Esophagus (tissue), 2 donors: ENCODE results near the gene GAL3ST2. TPM values are rescaled to one million over a fixed set of nuclear protein-coding genes. Genes with fewer than 3 reads are reported as not detected.
"Not testable (repeated sequence)": the region's sequence is repeated elsewhere in the genome, so short reads cannot be mapped to it uniquely, and the experiment has no call there.

ENCODE experiments used
- H3K27ac ChIP-seq, 2 donors: one replicate each; pipeline ENCODE4 v1.5.1; 2013; ENCODE audit warnings: low read depth in 2 of 2, mild to moderate bottlenecking in 2 of 2, inconsistent platforms in 1 of 2, low read length in 1 of 2, moderate library complexity in 1 of 2
- H3K27me3 ChIP-seq, 2 donors: one replicate each; pipeline ENCODE4 v1.6.1; 2013; ENCODE audit warnings: low read length in 2 of 2, control low read depth in 1 of 2, mild to moderate bottlenecking in 1 of 2; ENCODE audit not compliant: insufficient read depth in 2 of 2, control insufficient read depth in 1 of 2
- H3K36me3 ChIP-seq, 2 donors: one replicate each; pipeline ENCODE4 v1.6.1; 2013; ENCODE audit warnings: low read length in 1 of 2; ENCODE audit not compliant: control insufficient read depth in 2 of 2, insufficient read depth in 2 of 2
- H3K4me1 ChIP-seq, 2 donors: one replicate each; pipeline ENCODE4 v1.6.1; 2013; ENCODE audit warnings: low read length in 1 of 2; ENCODE audit not compliant: control insufficient read depth in 2 of 2, insufficient read depth in 2 of 2
- H3K4me3 ChIP-seq, 2 donors: one replicate each; pipeline ENCODE4 v1.5.1; 2013; ENCODE audit warnings: low read length in 2 of 2, mild to moderate bottlenecking in 2 of 2, low read depth in 1 of 2, moderate library complexity in 1 of 2
- H3K9me3 ChIP-seq, 2 donors: one replicate each; pipeline ENCODE4 v1.6.1; 2013; ENCODE audit warnings: mild to moderate bottlenecking in 2 of 2, low read depth in 1 of 2, low read length in 1 of 2, moderate library complexity in 1 of 2; ENCODE audit not compliant: control insufficient read depth in 2 of 2, insufficient read depth in 1 of 2
- WGBS, 2 donors: extraction: QIAGEN DNeasy Blood & Tissue Kit; methylation state at CpG; one replicate each; pipeline ENCODE4 v1.1.7; 2013; 5-methylcytosine and 5-hydroxymethylcytosine counted together
- polyA plus RNA-seq, 2 donors: library from polyadenylated mRNA; stranded (reverse); fragments of 200-250 nt; gene quantifications; one replicate each; pipeline ENCODE4 v1.2.3, GENCODE V29; 2013
- donor health status: healthy with polysubstance abuse.
- donor health status: Bipolar disorder and iron deficiency.

The GAL3ST2 gene
- polyA plus RNA-seq, 2 donors = 0.02 to 0.10 TPM

DNA sequence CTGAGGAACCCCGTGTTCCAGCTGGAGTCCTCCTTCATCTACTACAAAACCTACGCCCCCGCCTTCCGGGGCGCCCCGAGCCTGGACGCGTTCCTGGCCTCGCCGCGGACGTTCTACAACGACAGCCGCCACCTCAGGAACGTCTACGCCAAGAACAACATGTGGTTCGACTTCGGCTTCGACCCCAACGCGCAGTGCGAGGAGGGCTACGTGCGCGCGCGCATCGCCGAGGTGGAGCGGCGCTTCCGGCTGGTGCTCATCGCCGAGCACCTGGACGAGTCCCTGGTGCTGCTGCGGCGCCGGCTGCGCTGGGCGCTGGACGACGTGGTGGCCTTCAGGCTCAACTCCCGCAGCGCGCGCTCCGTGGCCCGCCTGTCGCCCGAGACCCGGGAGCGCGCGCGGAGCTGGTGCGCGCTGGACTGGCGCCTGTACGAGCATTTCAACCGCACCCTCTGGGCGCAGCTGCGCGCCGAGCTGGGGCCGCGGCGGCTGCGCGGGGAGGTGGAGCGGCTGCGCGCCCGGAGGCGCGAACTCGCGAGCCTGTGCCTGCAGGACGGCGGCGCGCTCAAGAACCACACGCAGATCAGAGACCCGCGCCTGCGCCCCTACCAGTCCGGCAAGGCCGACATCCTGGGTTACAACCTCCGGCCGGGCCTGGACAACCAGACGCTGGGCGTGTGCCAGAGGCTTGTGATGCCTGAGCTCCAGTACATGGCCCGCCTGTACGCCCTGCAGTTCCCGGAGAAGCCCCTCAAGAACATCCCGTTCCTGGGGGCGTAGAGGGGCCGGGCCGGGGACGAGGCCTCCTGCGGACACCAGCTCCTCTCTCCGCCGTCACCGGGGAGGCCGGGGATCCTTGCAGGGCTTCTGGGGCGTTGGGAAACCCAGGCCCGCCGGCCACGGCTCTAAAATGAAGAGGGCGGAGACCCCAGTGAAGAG is 27.0 kb downstream of the GAL3ST2 start:
- 2 to 5% methylated on average over 102 to 109 of the region's 109 CpGs for WGBS, 2 donors
- Histone ChIP-seq H3K36me3 (no peaks in the 10 kb centered on the region), H3K4me3 (peak overlapping the region; percentile 51 to 55), H3K4me1 (peaks cover 10 to 15% of the 10 kb centered on the region in 2 donors), H3K27ac (no peak overlapping the region), H3K27me3 (no peaks in the 10 kb centered on the region), H3K9me3 (no peaks in the 10 kb centered on the region)

DNA sequence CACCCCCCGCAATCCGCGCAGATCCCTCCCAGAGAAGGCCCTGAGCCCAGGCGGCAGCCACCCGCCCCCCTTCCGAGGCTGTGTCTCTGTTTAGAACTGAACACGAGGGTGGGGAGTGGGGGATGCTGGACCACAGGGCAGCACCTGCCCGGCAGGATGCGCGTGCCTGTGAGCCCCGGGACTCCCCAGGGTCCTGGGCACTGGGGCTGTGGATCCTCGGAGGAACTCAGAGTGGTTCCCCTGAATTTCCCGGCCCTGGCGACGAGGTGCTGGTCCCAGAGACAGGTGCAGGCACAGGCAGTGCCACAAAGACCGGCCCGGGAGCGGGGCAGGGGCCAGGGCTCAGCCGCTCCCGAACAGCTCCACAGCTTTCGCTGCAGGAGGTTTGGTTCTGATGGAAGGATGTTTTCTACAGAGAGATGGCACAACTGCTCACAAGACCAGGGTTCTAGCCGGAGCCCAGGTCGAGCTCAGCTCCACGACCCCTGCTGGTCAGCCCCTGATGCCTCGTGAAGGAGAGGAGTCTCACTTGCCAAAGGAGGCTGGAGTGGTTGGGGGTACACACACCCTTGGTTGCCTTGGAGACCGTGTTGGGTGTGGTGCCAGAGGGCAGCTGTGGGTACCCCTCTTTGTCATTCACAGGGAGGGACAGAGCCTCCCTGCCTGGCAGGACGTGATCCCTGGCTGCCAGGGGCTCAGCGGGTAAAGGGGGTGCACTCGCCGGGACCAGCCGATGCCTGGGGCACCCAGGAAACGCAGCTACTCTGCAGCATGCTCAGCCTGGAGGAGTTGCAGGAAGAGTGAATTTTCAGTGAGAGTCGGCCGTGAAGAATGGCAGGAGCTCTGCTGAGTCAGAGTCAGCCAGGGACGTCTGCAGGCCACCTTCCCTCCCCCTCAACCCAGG is 28.0 kb downstream of the GAL3ST2 start:
- H3K36me3 ChIP-seq = no peaks in the 10 kb centered on the region
- WGBS, 2 donors = 13 to 15% methylated on average over 35 of the region's 35 CpGs
- no peak overlapping the region for H3K27ac ChIP-seq
- H3K4me1 ChIP-seq = peaks cover 10 to 15% of the 10 kb centered on the region in 2 donors
- H3K9me3 ChIP-seq = no peaks in the 10 kb centered on the region
- peak overlapping the region in 1 of 2 donors; percentile 51 for H3K4me3 ChIP-seq
- no peaks in the 10 kb centered on the region for H3K27me3 ChIP-seq

DNA sequence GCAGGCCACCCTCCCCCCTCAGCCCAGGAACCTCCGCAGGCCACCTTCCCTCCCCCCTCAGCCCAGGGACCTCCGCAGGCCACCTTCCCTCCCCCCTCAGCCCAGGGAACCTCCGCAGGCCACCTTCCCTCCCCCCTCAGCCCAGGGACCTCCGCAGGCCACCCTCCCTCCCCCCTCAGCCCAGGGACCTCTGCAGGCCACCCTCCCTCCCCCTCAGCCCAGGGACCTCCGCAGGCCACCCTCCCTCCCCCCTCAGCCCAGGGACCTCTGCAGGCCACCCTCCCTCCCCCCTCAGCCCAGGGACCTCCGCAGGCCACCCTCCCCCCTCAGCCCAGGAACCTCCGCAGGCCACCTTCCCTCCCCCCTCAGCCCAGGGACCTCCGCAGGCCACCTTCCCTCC is 29.6 kb downstream of the GAL3ST2 start:
- not testable (repeated sequence) for H3K36me3 ChIP-seq, H3K9me3 ChIP-seq, H3K4me3 ChIP-seq, H3K27me3 ChIP-seq, H3K27ac ChIP-seq
- WGBS, 2 donors = 40 to 41% methylated on average over 1 to 3 of the region's 8 CpGs
- peaks cover 10 to 15% of the 10 kb centered on the region in 2 donors for H3K4me1 ChIP-seq

DNA sequence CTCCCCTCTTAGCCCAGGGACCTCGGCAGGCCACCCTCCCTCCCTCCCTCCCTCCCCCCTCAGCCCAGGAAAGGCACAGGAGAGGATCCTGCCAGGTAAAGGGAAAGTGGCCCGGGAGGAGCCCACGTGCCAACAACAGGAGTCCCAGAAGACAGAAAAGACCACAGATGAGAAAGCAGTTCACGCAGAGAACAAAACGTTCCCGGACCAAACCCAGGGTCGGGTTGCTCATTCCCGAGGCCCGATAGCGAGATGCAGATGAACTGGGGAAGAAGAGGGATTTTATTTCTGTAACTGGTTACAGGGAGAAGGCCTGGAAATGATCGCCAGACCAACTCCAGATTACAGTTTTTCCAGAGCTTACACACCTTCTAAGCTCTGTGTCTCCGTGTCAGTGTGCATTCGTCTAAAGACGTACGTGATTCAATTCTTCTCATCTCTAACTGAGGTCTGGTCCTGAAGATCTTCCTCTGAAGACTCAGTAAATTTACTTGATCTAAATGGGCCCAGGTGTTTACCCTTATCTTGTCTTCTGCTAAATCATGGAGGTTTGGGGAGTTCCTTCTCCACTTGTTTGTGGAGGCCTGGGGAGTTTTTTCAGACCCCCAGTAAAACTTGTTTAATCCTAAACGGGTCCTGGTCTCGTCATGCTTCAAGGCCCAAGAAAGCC is 31.6 kb downstream of the GAL3ST2 start:
- no peaks in the 10 kb centered on the region for H3K27me3 ChIP-seq
- no peak overlapping the region for H3K4me3 ChIP-seq
- no peak overlapping the region for H3K27ac ChIP-seq
- H3K9me3 ChIP-seq = no peaks in the 10 kb centered on the region
- H3K4me1 ChIP-seq = peaks cover 9 to 13% of the 10 kb centered on the region in 2 donors
- 71 to 74% methylated on average over 16 to 17 of the region's 17 CpGs for WGBS, 2 donors
- no peaks in the 10 kb centered on the region for H3K36me3 ChIP-seq

DNA sequence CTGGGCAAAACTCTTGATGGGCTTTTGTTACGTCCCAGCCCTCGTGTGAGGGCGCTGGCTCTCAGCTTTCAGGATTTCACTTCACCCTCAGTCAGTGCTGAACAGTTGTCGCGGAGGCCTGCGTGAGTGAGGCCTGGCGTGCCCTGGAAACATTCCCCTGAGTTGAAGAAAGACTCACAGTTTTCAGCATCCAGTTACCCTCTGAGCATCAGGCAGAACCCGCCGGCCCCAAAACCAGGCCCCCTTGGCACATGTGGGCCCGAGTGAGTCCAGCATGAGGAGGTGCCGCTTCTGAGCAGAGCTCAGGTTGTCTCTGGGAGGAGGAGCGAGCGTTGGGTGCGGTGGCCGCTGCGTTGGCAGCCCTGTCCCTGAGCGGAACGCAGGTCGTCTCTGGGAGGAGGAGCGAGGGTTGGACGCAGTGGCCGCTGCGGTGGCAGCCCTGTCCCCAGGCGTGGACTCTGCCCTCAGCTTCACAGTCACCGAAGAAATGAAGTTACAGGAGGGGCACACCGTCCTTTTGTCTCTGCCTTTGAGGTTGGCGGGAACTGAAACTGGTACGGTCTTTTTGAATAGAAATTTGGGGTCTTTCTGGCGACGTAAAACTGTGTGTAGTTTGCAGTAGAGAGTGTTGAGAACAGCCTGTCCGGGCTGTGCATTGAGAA is 32.2 kb downstream of the GAL3ST2 start, which contains the start of gene NEU4:
Gene NEU4, plus strand, starts transcription at position 473 of the 662 bp plus-strand sequence. CDS start 5,292 bp downstream, outside the sequence.
- Histone ChIP-seq H3K27ac (no peak within 1 kb of the TSS), H3K4me1 (peaks cover 6 to 9% of the 10 kb centered on the region in 2 donors), H3K36me3 (no peaks in the 10 kb centered on the region), H3K27me3 (no peaks in the 10 kb centered on the region), H3K4me3 (no peak within 1 kb of the TSS), H3K9me3 (no peaks in the 10 kb centered on the region)
- 83 to 85% methylated on average over 31 of the region's 31 CpGs for WGBS, 2 donors

DNA sequence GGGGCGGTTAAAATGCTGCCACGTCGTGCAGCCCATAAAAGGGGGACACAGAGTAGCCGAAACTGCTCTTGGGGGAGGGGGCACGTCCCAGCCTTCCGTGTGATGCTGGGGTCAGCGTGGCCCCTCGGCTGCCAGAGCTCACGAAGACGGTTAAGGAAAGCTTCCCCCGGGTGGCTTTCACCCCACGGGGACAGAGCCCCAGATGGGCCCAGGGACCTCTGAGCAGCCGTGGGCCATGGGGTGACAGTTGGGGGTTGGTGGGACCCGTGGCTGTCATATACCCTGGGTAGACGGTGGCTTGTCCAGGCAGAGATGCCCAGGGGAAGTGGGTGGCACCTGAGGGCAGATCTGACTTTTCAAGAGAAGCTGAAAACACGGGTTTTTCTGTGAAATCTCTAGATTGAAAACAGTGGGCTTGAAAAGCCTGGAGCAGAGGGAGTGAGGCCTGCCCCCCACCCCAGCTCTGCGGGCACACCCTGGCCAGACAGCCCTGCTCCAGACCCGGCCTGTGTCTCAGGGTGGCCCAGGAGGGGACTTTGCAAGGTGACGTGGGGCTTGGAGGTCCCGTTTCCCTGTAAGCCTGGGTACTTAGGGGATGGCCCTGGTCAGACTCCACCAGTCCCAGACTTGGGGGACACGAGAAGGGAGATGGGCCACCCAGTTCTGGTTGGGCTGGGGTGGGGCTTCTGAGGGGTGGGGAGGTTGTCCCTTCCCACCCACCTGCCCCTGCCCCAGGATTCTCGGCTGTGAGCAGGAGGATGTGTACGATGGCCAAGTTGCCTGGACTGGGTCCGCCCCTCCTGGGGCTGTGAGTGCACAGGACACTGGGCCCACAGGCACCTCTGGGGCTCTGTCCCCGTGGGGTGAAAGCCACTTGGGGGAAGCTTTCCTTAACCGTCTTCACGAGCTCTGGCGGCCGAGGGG is 33.0 kb downstream of the GAL3ST2 start:
- H3K4me3 ChIP-seq = no peak overlapping the region
- H3K27ac ChIP-seq = no peak overlapping the region
- no peaks in the 10 kb centered on the region for H3K9me3 ChIP-seq
- H3K27me3 ChIP-seq = no peaks in the 10 kb centered on the region
- 79 to 80% methylated on average over 29 of the region's 29 CpGs for WGBS, 2 donors
- H3K4me1 ChIP-seq = peaks cover under 1 to 2% of the 10 kb centered on the region in 2 donors
- H3K36me3 ChIP-seq = no peaks in the 10 kb centered on the region

DNA sequence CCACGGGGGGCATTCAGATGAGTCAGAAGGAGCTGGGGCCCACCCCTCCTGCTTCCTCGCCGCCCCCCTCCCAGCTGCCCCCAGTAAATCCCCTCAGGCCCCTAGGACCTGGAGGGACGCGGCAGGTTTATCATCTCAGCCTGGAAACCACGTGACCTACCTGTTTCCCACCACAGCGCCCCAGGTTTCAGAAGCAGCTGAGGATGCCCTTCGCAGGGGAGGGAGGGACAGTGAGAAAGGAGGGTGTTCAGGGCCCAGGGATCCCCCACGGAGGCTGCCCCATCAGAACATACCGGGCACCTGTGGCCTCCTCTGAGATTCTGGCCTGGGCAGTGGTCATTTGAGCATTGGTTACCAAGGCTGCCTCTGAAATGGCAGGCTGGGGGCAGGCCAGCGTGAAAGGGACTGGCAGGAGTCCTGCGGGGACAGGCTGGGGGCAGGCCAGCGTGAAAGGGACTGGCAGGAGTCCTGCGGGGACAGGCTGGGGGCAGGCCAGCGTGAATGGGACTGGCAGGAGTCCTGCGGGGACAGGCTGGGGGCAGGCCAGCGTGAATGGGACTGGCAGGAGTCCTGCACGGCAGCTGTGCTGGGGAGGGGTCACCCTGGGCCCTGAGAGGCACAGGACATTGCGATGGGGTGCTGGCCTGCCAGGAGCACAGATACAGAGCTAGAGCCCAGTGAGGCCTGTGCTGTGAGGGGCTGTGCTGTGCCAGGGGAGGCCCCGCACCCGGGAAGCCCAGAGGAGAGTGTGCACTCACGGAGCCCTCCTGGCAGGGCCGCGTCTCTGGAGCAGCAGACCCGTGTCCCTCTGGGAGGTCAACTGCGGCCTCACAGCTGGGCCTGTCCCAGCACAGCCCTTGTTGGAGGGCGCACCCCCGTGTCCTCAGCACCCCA is 33.9 kb downstream of the GAL3ST2 start:
- Histone ChIP-seq H3K4me1 (peaks cover 0 to 2% of the 10 kb centered on the region in 2 donors), H3K4me3 (no peak overlapping the region), H3K9me3 (no peaks in the 10 kb centered on the region), H3K27me3 (no peaks in the 10 kb centered on the region), H3K27ac (no peak overlapping the region), H3K36me3 (no peaks in the 10 kb centered on the region)
- 70 to 74% methylated on average over 19 to 28 of the region's 28 CpGs for WGBS, 2 donors
